Measurements from ENCODE around the gene IRAK1.

- TF ChIP-seq ASH2L (IDR thresholded peaks at IDR 0.05; ENCODE audit: low read length) (no peak), RAD21 (IDR thresholded peaks at IDR 0.05 in 1 of 2, conservative IDR thresholded peaks at IDR 0.05 in 1 of 2; ENCODE audit: low read depth in 2 of 2, low read length in 2 of 2) (no peak), CEBPB (IDR thresholded peaks at IDR 0.05; ENCODE audit: low read depth, low read length) (no peak), BRCA1 (IDR thresholded peaks at IDR 0.05; ENCODE audit: low read depth, low read length) (no peak), TCF12 (IDR thresholded peaks at IDR 0.05; ENCODE audit: low read depth, low read length) (no peak), KDM5A (IDR thresholded peaks at IDR 0.05; ENCODE audit: low read length) (no peak), POLR2AphosphoS5 (IDR thresholded peaks at IDR 0.05; ENCODE audit: low read depth, low read length) (no peak), EZH2 (IDR thresholded peaks at IDR 0.05; ENCODE audit: low read depth, low read length, severe bottlenecking) (no peak)
- TF ChIP-seq, protein P1, sequence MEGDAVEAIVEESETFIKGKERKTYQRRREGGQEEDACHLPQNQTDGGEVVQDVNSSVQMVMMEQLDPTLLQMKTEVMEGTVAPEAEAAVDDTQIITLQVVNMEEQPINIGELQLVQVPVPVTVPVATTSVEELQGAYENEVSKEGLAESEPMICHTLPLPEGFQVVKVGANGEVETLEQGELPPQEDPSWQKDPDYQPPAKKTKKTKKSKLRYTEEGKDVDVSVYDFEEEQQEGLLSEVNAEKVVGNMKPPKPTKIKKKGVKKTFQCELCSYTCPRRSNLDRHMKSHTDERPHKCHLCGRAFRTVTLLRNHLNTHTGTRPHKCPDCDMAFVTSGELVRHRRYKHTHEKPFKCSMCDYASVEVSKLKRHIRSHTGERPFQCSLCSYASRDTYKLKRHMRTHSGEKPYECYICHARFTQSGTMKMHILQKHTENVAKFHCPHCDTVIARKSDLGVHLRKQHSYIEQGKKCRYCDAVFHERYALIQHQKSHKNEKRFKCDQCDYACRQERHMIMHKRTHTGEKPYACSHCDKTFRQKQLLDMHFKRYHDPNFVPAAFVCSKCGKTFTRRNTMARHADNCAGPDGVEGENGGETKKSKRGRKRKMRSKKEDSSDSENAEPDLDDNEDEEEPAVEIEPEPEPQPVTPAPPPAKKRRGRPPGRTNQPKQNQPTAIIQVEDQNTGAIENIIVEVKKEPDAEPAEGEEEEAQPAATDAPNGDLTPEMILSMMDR (IDR thresholded peaks at IDR 0.05; ENCODE audit: control extremely low read depth in 1 of 3, insufficient read depth in 1 of 3, low read depth in 1 of 3, low read length in 3 of 3) = no peak
Observed at GRCh38 chrX:154037754-154038153, 18.1 kb upstream of the IRAK1 start.
